GM21825 (cell line): ENCODE data around the gene SIX2.

Experiments used
- ATAC-seq: cut with Tn5 transposase; IDR thresholded peaks from one replicate; pipeline ENCODE4 v1.9.1; 2021; ENCODE audit warnings: mild to moderate bottlenecking, moderate library complexity; ENCODE audit not compliant: unreplicated experiment

SIX2 gene

DNA sequence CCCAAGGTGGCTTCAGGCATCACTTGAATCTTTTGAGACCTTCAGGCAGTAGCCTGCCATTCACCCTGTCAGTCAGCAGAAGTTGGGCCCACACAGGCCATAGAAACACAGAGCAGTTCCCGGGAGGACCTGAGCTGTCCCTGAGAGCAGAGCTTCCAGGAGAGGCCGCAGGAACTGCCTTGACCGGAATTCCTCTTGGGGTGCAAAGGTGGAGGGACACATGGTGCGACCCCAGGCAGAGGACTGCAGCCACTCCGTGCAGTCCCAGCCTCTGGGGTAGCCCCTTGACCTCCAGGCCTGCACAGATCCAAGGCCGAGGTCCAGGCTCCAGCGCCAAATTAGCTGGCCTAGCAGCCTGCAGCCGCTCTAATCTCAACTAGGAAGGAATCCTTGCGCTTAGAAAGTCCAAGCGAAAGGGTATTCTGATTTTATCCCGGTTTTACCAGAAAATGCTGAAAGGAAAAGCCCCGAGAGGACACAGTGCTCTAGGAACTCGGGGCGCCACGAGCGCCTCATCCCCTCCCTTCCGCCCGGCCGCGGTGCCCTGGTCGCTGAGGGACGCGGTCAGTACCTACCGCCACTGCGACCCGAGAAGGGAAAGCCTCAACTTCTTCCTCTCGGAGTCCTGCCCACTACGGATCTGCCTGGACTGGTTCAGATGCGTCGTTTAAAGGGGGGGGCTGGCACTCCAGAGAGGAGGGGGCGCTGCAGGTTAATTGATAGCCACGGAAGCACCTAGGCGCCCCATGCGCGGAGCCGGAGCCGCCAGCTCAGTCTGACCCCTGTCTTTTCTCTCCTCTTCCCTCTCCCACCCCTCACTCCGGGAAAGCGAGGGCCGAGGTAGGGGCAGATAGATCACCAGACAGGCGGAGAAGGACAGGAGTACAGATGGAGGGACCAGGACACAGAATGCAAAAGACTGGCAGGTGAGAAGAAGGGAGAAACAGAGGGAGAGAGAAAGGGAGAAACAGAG, 5.4 kb downstream of the SIX2 start:
- ATAC-seq: no peak

DNA sequence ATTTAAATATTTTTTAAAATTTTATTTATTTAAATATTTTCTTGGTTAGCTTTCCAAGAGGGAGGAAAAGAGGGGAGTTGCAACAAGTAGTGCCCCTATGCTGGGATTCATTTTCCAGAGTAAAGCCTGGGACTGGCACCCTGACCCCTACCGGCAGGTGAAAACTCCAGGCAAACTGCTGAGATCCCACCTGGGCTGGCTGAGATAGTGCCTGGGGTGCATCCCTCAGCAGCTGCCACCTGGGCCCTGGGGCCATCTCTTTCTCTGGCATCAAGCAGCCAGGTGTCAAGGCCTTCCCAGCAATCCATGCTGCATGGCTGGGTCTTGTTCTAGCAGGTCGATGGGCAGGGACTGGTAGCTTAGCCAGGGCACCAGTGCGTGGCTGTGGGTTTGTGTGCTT, 6.6 kb downstream of the SIX2 start:
- ATAC-seq: no peak

DNA sequence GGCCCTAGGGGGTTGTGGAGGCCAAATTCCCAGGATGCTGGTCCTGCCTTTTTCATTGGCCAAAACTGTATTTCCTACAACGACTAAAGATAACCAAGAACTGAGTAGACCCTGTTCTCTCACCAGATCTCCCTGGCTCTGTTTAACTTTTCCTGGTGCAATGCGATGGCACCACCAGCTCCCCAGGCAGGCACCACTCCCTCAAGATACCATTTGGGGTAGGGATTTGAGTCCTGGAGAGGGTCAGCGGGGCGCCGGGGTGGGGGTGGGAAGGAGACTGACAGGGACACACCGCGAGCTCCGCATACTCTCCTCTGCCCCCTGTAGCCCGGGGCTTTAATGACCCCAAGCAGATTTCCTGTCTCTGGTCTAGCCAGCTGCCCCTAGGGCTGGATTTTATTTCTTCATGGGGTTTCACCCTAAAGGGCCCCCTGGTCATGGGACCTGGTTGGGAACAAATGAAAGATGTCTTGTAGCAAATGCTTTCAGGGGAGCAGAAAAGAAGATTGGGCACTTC, 7.3 kb downstream of the SIX2 start:
- no peak for ATAC-seq

DNA sequence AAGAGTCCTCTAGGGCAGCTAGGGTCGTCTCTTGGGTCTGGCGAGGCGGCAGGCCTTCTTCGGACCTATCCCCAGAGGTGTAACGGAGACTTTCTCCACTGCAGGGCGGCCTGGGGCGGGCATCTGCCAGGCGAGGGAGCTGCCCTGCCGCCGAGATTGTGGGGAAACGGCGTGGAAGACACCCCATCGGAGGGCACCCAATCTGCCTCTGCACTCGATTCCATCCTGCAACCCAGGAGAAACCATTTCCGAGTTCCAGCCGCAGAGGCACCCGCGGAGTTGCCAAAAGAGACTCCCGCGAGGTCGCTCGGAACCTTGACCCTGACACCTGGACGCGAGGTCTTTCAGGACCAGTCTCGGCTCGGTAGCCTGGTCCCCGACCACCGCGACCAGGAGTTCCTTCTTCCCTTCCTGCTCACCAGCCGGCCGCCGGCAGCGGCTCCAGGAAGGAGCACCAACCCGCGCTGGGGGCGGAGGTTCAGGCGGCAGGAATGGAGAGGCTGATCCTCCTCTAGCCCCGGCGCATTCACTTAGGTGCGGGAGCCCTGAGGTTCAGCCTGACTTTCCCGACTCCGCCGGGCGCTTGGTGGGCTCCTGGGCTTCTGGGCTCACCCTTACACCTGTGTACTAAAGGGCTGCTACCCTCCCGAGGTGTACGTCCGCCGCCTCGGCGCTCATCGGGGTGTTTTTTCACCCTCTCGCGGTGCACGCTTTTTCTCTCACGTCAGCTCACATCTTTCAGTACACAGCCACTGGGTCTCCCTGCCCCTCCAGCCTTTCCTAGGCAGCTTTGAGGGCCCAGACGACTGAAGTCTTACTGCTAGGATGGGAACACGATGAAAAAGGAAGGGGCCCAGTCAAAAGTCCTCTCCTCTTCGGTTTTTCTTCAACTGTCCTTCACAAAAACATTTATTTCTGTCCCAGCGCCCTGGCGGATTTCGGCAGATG, 8.1 kb downstream of the SIX2 start:
- ATAC-seq: no peak

DNA sequence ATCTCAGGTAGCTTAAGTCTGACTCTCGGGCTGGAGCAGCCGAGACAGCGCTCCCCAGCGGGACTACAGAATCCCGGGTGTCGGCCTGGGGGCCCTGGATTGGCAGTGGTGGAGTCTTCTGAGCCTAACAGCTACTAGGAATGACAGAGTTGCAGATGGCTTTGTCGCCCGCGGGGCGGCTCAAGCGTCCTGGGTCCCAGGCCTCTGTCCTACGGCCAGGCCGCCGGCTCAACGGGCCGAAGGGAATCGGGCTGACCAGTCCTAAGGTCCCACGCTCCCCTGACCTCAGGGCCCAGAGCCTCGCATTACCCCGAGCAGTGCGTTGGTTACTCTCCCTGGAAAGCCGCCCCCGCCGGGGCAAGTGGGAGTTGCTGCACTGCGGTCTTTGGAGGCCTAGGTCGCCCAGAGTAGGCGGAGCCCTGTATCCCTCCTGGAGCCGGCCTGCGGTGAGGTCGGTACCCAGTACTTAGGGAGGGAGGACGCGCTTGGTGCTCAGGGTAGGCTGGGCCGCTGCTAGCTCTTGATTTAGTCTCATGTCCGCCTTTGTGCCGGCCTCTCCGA, 8.8 kb downstream of the SIX2 start:
- no peak for ATAC-seq

DNA sequence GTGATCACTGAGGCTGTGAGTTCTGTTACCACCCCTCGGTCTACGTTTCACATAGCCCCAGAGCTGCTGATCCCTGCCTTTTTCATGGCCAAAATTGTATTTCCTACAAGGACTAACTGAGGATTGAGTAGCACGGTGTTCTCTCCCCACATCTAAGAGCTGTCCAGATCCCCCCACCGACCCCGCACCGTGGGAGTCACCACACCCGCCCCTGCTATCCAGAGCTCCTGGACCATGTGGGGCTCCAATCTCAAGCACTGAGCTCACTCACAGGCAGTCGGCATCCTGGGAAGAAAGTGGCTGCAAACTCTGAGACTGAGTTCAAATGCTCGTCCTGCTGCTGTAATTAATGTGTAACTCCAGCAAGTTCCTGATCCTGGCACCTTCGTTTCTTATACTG, 9.7 kb downstream of the SIX2 start:
- no peak for ATAC-seq

DNA sequence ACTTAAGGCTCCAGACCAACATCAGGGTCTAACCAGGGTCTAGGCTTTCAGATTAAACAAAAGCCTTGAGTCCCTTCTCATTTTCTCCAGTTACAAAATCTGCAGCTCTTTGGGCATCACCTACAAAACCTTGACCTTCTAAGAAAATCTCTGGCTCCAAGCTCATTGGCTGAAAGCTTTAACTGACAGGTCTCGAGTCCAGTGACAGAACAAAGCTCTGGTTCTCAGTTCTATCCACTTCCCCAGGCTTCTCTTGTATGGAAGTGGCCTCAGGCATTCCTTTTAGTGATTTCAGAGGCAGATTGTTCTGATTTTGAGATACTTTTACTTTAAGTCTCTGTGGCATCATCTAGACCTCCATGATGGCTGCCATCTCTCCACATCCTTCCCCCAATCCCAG, 11.3 kb downstream of the SIX2 start:
- no peak for ATAC-seq

DNA sequence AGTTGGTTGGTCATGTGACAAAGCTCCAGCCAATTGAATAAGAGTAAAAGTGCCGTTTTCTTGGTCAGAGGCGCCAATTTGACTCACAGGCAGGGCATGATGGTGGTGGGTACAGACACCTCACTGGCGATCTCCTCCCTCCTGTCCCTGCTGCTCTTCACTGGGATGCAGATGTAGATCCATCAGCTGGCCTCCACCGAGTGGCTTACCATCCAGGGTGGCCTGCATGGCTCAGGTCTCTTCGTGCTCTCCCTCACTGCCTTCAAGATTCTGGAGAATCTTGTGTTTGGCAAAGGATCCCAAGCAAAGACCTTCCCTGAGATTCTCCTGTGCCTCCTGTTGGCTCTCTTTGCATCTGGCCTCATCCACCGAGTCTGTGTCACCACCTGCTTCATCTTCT, 12.9 kb downstream of the SIX2 start:
- ATAC-seq: no peak

DNA sequence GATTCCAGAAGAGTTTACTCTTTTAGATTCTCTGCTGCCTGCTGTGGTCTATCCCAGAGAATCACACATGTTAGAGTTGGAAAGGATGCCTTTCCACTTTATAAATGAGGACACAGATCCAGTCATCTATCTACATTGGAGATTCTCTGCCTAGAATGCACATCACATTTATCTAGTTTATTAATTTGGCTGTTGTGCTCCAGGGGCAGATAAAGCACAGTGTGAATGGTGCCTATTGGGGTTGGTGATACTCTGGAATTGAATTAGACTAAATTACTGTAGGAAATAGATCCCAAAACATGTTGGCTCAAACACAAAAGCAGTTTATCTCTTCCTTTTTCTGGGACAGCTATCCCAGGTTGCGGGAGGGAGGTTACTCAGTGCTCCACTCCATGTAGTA, 14.9 kb downstream of the SIX2 start:
- no peak for ATAC-seq

DNA sequence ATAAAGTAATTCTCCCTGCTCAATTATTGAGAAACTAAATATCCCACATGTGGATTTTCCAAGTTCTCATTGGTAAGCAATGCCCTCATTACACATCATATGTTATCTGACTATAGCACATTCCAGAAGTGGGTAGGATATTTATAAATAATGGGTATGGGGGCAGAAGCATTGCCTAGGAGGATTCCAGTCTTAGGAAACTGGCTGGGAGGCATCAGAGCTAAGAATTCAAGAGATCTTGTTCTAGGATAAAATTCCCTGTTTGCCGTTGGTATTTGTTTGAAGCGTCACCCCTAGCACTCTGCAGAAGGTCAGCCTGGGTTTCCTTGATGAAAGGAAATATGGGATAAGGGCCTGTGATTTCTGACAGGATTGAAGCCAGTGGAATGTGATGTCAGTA, 20.1 kb downstream of the SIX2 start:
- no peak for ATAC-seq

DNA sequence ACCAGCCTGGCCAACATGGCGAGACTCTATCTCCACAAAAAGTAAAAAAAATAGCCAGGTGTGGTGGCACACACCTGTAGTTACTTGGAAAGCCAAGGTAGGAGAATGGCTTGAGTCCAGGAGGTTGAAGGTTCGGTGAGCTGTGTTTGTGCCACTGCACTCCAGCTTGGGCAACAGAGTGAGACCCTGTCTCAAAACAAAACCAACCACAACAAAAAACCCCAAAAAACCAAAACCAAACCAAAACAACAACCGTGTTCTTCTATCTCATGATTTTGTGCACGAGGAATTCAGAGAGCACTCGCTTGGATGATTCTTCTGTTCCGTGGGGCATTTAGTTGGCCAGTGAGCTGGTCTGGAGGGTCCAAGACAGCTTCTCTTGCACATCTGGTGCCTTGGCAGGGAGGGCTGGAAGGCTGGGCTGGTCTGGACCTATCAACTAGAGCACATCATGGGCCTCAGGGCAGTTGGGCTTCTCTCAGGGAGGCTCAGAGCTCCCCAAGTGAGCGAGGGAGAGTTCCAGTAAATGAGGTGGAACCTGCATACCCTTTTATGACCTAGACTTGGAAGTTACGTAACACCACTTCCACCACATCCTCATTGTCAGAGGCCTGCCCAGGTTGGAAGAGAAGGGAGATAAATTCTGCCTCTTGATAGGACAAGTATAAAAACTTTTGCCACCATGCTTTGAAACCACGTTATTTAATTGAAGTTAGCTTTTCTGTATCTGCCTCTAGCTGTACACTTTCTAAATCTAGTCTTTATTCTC, 25.2 kb downstream of the SIX2 start:
- no peak for ATAC-seq

DNA sequence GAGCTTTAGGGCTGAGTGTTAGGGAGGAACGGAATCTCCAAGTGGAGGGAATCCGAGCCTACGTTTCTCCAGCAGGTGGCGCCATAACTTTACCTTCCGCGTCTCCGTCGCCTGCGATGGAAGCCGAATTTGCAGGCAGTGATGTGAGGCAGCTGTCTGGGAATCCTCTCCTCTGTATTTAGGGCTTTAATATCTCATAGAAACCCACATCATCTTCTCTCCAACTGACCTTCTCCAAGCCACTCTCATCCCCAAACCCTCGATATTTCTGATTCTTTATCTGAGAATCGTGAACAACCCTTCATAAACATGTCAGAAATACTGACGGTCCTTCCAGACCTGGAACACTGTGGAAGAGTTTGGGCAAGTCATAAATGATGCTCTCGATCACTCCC, 27.5 kb downstream of the SIX2 start:
- ATAC-seq: no peak

DNA sequence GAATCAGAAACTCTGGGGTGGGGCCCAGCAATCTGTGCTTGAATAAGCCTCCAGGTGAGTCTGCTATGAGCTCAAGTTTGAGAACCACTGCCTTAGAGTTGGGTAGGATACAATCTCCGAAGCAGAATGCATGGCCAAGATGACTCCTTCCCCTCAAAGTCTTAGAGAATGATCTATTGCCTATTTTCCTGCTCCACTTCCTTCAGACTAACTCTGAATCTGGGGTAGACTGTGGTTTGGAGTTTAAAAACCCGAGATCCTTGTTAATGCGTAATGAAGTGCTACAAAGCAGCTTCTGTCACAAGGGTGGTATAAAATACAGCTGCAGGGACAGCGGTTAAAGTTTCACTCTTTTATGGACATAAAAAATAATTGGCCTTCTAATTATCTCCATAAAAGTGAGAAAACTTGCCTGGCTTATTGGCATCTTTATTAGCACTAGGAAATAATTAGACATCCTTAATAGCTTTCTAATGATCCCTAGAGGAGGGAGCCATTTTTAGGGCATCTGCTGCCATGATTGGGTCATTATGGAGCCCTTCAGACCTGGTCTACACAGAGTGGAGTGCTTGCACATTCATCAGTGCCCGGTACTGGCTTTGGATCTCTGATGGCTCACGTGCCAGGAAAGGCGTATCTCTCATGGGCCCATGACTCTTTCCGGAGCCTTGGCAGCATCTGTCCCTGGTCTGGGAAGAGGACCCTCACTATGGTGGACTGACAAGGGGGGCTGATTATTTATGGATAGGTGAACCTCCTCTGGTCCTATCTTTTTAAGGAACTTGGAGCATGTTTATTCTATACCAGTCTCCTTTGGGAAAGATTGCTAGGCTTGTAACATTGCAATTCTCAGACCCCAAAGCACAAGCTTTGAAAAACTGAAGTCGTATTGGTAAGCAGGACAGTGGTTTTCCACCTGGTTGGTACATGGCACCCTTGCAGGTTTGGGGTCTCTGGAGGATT, 28.2 kb downstream of the SIX2 start:
- ATAC-seq: no peak

DNA sequence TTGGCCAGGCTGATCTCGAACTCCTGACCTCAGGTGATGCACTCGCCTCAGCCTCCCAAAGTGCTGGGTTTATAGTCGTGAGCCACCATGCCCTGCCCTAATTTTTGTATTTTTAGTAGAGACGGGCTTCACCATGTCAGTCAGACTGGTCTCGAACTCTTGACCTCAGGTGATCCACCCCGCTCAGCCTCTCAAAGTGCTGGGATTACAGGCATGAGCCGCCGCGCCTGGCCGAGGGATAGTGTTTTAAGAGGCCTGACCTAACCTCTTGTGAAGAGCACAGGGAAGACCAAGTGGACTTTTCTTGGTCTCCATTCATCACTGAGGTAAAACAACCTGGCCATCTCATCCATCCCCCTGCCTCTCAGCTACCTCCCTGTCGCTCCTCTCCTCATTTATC, 29.7 kb downstream of the SIX2 start:
- ATAC-seq: no peak

DNA sequence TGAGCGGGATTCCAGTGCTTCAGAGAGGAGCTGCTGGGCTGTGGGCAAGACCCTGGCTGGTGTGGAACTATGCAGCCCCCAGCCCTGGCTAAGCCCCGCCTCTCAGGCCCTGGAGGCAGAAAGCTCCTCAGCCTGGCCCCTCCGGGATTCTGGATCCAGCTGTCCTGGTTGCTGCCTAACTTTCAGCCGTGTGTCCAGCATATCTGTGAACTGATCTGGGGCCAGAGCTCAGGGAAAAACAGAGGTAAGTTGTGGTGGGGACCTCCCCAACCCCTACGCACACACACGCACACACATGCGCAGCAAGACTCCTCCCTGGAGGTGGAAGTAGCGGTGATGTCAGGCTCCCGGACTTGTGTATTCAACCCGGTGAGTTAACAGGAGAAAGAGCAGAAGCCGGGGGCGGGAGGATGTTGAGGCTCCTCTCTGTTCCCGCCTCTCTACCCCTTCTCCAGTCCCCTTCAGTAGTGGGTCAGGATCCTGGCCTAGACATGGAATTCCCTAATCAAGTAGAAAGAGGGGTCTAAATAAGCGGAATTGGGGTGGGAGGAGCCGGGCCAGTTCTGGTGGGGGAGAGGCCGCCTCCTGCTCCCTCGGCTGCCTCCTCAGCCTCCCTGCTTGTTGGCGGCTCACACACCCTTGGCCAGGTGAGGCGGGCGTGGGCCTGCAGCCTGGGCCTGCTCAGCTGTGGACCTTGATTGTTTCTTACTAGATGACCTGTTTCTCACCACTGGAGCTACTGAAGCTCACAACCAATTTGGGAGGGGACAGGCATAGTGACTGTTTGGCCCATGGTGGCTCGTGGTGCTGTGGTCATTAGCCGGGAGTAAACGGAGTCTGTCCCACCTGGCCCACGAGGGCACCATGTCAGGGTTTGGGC, 33.4 kb downstream of the SIX2 start:
- no peak for ATAC-seq

DNA sequence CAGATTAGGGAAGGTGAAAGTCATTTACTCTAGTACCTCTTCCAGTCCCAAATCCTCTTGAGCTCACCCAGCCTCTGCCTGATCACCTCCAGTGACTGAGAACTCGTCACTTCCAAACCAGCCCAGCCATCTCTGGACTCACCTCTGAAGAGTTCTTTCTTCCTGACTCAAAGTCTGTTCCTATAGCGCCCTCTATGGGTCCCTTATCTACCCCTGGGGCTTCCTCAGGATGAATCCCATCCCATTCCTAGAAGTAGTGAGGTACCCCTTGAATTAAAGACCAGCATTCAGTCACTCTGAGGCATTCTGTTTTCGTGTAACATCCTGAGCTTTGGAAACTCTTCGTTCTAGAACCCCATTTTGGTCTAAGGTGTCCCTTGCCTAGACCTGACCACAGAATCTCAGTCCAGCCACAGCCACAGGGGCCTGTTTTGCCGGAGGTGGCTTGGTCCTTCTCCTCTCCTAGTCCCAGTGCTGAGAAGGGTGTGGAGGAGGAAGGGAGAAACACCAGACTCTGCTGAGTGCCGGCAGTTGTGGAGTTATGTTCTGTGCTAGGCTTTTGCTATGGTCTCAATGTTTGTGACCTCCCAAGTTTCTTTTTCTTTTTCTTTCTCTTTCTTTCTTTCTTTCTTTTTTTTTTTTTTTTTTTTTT, 35.1 kb downstream of the SIX2 start:
- ATAC-seq: no peak

DNA sequence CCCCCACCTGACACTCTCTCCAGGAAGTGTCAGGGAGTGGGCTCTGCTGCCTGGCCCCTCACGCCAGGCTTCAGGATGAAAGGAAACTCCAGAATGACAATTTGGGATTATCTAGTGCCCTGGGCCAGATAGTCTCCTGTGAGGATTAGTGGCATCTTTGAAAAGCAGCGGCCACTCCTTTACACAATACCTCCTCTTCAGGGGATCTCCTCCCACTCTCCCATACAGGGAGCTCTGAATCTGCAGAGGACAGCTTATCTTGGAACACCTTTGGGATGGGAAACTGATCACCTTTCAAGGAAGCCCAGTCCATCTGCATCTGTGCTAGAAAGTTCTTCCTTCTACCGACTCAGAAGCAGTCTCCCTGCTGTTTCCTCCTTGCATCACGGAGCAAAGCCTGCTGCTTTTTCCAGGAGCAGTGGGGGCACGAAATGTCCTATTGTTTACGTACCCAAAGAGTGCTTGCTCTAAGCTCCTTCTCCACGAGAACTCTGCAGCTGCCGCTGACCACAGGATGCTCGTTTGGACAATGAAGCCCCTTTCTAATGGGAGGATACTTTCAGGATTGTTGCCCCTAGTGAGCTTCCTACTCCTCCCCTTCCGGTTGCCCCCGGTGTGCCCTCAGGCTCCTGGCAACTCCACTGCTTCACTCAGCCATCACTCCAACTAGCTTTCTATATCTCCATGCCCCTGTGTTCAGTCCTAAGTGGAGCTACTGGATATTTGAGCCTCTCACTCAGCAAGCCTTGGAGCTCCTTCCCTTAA, 36.3 kb downstream of the SIX2 start:
- no peak for ATAC-seq
